Body of pancreas (tissue), 4 donors: ENCODE measurements around the gene PLEKHM1. TPM values are rescaled to one million over a fixed set of nuclear protein-coding genes. Genes with fewer than 3 reads are reported as not detected.

Experiments
- ATAC-seq: fragments of 150-250 bp; one replicate; pipeline ENCODE4 v1.9.1; 2016
- DNase-seq, 4 donors: peaks; one replicate each; pipeline ENCODE4 v3.0.0-alpha.2; 2019
- H3K27ac ChIP-seq, 4 donors: fragments of 200-600 bp; sonication (generic); 1 replicate in 3 of 4; 2 replicates in 1 of 4; pipeline versions ENCODE4 v1.5.1 to v1.6.1; 2016 to 2019; ENCODE audit warnings: mild to moderate bottlenecking in 1 of 4, mixed read lengths in 1 of 4, moderate library complexity in 1 of 4
- H3K27me3 ChIP-seq, 2 donors: fragments of 200-600 bp; sonication (generic); one replicate each; pipeline ENCODE4 v1.6.0; 2016; ENCODE audit warnings: mild to moderate bottlenecking in 1 of 2
- H3K36me3 ChIP-seq, 2 donors: fragments of 200-600 bp; sonication (generic); replicated peaks in 1 of 2; 2 replicates each; pipeline ENCODE4 v1.5.1; 2016; ENCODE audit warnings: low read depth in 2 of 2; ENCODE audit not compliant: insufficient read depth in 1 of 2
- H3K4me1 ChIP-seq: fragments of 200-600 bp; sonication (generic); one replicate; pipeline ENCODE4 v1.6.0; 2016
- H3K4me3 ChIP-seq, 2 donors: fragments of 200-600 bp; sonication (generic); 1 replicate in 1 of 2; 2 replicates in 1 of 2; pipeline ENCODE4 v1.5.1; 2016 to 2019
- H3K9me3 ChIP-seq, 3 donors: fragments of 200-600 bp; sonication (generic); 1 replicate in 2 of 3; 2 replicates in 1 of 3; pipeline ENCODE4 v1.5.1; 2016
- POLR2A ChIP-seq, 3 donors: fragments of 450-650 bp; IDR thresholded peaks; one replicate each; pipeline ENCODE4 v1.6.1; 2016; ENCODE audit warnings: antibody characterized with exemption in 3 of 3, mild to moderate bottlenecking in 2 of 3
- WGBS, 2 donors: methylation state at CpG; one replicate each; pipeline ENCODE4 v1.1.5; 2017; 5-methylcytosine and 5-hydroxymethylcytosine counted together
- intact Hi-C: fragments of 100-400 bp; cut with DNase I; formaldehyde crosslinking; loops from one replicate; pipeline ENCODE4 v1.15.1; 2023
- total RNA-seq, 2 donors: library from RNA; depleted of rRNA; stranded (reverse); fragments of >200 nt; gene quantifications; one replicate each; pipeline ENCODE4 v1.1.0, GENCODE V29; 2016
- TF ChIP-seq, protein P1 (sequence below), 7 experiments: fragments of 450-650 bp in 4 of 7; fragments of 200-600 bp in 3 of 7; sonication (generic) in 3 of 7; IDR thresholded peaks; one replicate each; pipeline ENCODE4 v1.5.1; 2016 to 2019; ENCODE audit warnings: antibody characterized with exemption in 7 of 7

The PLEKHM1 gene
- total RNA-seq, 2 donors from 2014 or later, result 20.8 to 35.3 TPM

DNA sequence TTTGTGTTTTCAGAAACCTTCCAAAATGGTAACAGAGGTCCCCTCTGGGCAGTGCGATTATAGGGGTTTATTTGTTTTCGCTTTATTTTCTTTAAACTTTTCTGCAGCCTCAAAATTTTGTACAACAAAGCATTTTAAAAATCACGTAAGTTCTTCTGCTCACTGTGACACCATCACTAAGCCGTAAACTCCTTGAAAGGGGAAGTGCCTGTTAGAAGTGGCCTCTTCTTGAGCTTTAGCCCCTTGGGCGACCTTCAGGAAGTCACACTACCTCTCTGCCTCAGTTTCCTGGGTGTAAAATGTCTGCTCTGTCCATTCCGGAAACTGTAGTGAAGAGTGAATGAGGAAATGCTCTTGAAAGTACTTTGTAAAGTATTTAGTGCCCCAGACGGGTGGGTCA is 84.4 kb downstream of the PLEKHM1 start:
- no peaks in the 10 kb centered on the region for H3K4me1 ChIP-seq
- H3K27ac ChIP-seq, result no peak overlapping the region

DNA sequence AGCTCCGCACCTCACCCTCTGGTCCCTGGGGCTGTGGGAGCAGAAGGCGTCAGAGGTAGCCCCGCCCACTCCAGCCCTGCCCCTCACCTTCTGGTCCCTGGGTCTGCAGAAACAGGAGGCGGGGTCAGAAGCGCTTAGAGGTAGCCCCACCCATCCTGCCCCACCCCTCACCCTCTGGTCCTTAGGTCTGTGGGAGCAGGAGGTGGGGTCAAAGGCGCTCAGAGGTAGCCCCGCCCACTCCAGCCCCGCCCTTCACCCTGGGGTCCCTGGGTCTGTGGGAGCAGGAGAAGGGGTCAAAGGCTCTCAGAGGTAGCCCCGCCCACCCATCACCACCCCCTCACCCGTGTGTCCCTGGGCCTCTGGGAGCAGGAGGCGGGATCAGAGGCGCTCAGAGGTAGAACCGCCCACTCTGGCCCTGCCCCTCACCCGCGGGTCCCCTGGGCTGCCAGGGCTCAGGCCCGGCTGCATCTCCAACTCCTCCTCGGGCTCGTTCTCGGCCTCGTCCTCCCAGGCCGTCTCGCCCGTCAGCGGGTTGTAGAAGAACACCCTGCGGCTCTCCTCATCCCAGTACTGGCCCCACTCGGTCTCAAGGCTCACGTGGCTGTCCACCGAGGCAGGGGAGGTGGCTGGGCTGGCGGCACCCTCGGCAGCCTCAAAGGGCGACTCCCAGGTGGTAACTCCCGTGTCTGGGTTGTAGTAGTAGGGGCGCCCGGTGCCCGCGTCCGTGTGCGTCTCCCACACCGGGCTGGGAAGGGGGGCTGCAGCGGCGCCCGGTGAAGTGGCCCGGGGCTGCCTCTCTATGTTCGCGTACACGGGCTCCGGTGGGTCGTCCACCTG is 85.1 kb downstream of the PLEKHM1 start:
- no peak overlapping the region for H3K27ac ChIP-seq
- intact Hi-C loops, result no loop called here
- no peaks in the 10 kb centered on the region for H3K9me3 ChIP-seq
- no peaks in the 10 kb centered on the region for H3K27me3 ChIP-seq
- H3K4me1 ChIP-seq, result no peaks in the 10 kb centered on the region
- H3K4me3 ChIP-seq, result no peak overlapping the region
- peaks cover 0 to 4% of the 10 kb centered on the region in 2 donors for H3K36me3 ChIP-seq
- no peak for TF ChIP-seq POLR2A (IDR thresholded peaks at IDR 0.05)
- TF ChIP-seq, protein P1, sequence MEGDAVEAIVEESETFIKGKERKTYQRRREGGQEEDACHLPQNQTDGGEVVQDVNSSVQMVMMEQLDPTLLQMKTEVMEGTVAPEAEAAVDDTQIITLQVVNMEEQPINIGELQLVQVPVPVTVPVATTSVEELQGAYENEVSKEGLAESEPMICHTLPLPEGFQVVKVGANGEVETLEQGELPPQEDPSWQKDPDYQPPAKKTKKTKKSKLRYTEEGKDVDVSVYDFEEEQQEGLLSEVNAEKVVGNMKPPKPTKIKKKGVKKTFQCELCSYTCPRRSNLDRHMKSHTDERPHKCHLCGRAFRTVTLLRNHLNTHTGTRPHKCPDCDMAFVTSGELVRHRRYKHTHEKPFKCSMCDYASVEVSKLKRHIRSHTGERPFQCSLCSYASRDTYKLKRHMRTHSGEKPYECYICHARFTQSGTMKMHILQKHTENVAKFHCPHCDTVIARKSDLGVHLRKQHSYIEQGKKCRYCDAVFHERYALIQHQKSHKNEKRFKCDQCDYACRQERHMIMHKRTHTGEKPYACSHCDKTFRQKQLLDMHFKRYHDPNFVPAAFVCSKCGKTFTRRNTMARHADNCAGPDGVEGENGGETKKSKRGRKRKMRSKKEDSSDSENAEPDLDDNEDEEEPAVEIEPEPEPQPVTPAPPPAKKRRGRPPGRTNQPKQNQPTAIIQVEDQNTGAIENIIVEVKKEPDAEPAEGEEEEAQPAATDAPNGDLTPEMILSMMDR (IDR thresholded peaks at IDR 0.05), result no peak
- ATAC-seq (peak; percentile 28), DNase-seq (peak in 2 of 4 donors; percentile 41 to 55)
- WGBS, 2 donors, result 63 to 65% methylated on average over 12 to 42 of the region's 48 CpGs

More for the DNA sequence above, 84.4 kb downstream of the PLEKHM1 start:
- H3K27me3 ChIP-seq, result no peaks in the 10 kb centered on the region
- 72 to 78% methylated on average over 7 of the region's 7 CpGs for WGBS, 2 donors
- H3K4me3 ChIP-seq, result no peak overlapping the region
- H3K36me3 ChIP-seq, result peaks cover 0 to 2% of the 10 kb centered on the region in 2 donors
- intact Hi-C loops, result no loop called here
- no peak for DNase-seq
- TF ChIP-seq, protein P1 (IDR thresholded peaks at IDR 0.05), result no peak
- TF ChIP-seq POLR2A (IDR thresholded peaks at IDR 0.05), result no peak
- H3K9me3 ChIP-seq, result no peaks in the 10 kb centered on the region
- ATAC-seq, result no peak

DNA sequence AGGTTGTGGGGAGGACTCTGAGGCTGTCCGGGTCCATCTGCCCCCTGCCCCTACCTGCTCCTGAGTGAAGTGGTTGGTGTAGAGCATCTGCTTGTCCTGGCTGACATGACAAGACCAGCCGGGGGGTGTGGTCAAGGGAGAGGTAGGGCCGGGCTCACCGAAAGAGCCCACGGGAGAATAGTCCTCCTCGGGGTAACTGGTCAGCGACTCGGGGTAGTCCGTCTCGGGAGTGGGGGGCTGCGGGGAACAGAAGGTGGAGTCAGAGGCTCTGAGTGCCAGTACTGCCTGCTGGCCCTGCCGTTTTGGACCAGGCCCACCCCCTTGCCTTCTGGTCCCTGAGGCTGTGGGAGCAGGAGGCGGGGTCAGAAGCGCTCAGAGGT is 85.7 kb downstream of the PLEKHM1 start:
- no peak for DNase-seq
- 85 to 87% methylated on average over 11 to 14 of the region's 14 CpGs for WGBS, 2 donors
- H3K9me3 ChIP-seq, result no peaks in the 10 kb centered on the region
- ATAC-seq, result no peak
- no peak overlapping the region for H3K27ac ChIP-seq
- no peaks in the 10 kb centered on the region for H3K27me3 ChIP-seq
- no peaks in the 10 kb centered on the region for H3K4me1 ChIP-seq
- no peak overlapping the region for H3K4me3 ChIP-seq
- H3K36me3 ChIP-seq, result peaks cover 0 to 4% of the 10 kb centered on the region in 2 donors
- intact Hi-C loops, result no loop called here
- no peak for TF ChIP-seq POLR2A (IDR thresholded peaks at IDR 0.05)
- TF ChIP-seq, protein P1 (IDR thresholded peaks at IDR 0.05), result no peak

DNA sequence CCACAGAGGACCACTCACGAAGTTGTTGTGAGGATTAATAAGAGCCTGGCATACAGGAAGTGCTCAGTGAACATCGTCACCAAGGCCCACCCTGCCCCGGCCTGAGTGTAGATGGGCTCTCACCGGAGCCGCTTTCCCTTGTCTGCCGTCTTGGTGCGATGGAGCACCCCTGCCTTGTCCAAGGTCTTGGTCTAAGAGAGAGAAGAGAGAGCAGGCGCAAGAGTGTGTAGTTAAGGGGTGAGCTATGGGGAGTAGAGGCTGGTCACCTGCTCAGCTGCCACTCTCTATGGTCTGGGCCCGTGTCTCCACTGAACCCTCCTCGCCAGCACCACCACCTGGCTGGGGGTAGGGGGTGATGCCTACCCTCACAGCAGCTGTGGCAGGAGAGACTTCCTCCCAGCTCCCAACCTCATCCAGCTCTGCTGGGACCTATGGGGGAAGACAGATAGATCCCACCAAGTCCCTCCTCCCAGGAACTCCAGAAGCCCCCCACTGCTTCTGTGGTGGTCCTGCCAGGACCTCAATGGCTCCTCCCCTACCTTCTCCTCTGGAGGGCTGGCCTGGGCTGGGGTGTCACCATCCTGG is 86.5 kb downstream of the PLEKHM1 start:
- intact Hi-C loops, result no loop called here
- TF ChIP-seq, protein P1 (IDR thresholded peaks at IDR 0.05), result no peak
- TF ChIP-seq POLR2A (IDR thresholded peaks at IDR 0.05), result no peak
- H3K9me3 ChIP-seq, result no peaks in the 10 kb centered on the region
- no peak for DNase-seq
- no peak for ATAC-seq
- WGBS, 2 donors, result 92 to 94% methylated on average over 10 of the region's 10 CpGs
- no peak overlapping the region for H3K27ac ChIP-seq
- H3K4me3 ChIP-seq, result no peak overlapping the region
- H3K36me3 ChIP-seq, result peaks cover 0 to 4% of the 10 kb centered on the region in 2 donors
- H3K4me1 ChIP-seq, result no peaks in the 10 kb centered on the region
- H3K27me3 ChIP-seq, result no peaks in the 10 kb centered on the region
